Dendritic cell treated with granulocyte-macrophage colony-stimulating factor and Interleukin-4, amounts not matched to agents 40 ng/mL and 50 ng/mL, for 4 days (primary cell): ENCODE data around the gene EPHB3.

Source experiments
- H3K27ac Mint-ChIP-seq: one replicate; pipeline ENCODE4 v1.8.0; 2022; ENCODE audit warnings: mild to moderate bottlenecking, mixed read lengths
- H3K27me3 Mint-ChIP-seq: one replicate; pipeline ENCODE4 v1.8.0; 2022; ENCODE audit warnings: mild to moderate bottlenecking, mixed read lengths
- H3K36me3 Mint-ChIP-seq: one replicate; pipeline ENCODE4 v1.8.0; 2022; ENCODE audit warnings: low read depth, mixed read lengths
- H3K4me1 Mint-ChIP-seq: one replicate; pipeline ENCODE4 v1.8.0; 2022; ENCODE audit warnings: low read depth, mixed read lengths
- H3K4me3 Mint-ChIP-seq: one replicate; pipeline ENCODE4 v1.8.0; 2022; ENCODE audit warnings: mild to moderate bottlenecking, moderate library complexity, mixed read lengths
- H3K9me3 Mint-ChIP-seq: one replicate; pipeline ENCODE4 v1.8.0; 2022; ENCODE audit warnings: mixed read lengths
- intact Hi-C: fragments of 100-400 bp; cut with micrococcal nuclease; formaldehyde crosslinking; loops from one replicate; pipeline ENCODE4 v1.15.0; 2022

The EPHB3 gene

DNA sequence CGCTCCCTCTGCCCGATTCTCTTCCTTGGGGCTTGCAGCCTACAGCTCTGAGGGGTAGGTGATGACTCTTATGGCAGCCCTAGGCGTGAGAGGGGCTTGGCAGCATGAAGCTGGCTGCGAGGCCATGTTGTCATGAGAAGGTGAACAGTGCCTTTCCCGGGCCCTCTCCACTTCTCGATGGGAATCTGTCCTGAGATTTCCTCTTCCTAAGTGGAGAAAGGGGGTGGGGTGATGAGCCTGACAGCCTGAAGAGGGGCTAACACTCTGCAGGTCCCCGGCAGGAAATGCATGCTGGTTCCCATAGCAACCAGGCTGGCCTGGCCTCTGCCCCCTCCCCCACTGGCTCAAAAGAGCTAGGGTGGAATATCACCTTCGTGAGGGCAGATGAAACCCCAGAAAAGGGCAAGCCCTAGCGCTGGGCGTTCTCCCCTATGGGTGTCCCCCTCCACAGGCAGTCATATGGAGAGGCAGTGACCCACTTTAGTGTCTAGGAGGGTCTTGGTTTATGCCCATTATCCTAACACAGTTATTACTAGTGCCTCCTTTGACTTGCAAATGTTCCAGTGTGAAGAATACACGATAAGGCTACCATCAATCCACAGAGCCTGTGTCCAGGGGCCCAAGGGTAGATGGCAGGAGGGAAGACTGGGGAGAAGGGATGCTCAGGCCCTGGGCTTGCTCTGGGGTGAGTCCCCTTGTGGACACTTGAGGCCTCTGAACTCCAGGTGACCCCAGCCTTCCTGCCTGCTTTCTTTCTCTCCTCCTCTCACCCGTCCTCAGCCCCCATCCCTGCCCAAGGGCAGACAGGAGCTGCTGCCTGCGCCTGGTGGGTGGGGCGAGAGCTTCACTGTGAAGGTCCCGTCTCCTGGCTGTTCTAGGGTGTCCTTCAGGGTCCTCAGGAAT lies 13.2 kb downstream of the EPHB3 start:
- peaks cover 18% of the 10 kb centered on the region for H3K36me3 Mint-ChIP-seq

DNA sequence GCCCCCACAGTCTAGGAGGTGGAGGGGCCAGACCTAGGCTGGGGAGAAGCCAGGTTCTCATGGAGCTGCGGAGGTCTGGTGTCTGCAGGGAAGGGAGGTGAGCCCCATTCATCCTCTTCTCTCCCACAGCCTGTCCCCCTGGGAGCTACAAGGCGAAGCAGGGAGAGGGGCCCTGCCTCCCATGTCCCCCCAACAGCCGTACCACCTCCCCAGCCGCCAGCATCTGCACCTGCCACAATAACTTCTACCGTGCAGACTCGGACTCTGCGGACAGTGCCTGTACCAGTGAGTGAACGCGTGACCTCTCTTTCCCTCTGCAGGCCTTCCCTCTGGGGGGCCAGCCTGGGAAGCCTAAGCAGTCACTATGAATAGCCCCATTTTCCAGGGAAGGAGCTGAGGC lies 14.1 kb downstream of the EPHB3 start:
- H3K4me3 Mint-ChIP-seq = no peak overlapping the region
- no peak overlapping the region for H3K27ac Mint-ChIP-seq
- H3K27me3 Mint-ChIP-seq = peaks cover 29% of the 10 kb centered on the region
- no peaks in the 10 kb centered on the region for H3K9me3 Mint-ChIP-seq
- intact Hi-C loops = no loop called here
- H3K36me3 Mint-ChIP-seq = peaks cover 24% of the 10 kb centered on the region
- H3K4me1 Mint-ChIP-seq = peaks cover 31% of the 10 kb centered on the region

More for the DNA sequence above, 13.2 kb downstream of the EPHB3 start:
- peaks cover 36% of the 10 kb centered on the region for H3K27me3 Mint-ChIP-seq
- H3K4me3 Mint-ChIP-seq = no peak overlapping the region
- H3K9me3 Mint-ChIP-seq = no peaks in the 10 kb centered on the region
- H3K27ac Mint-ChIP-seq = no peak overlapping the region
- intact Hi-C loops = no loop called here
- peaks cover 26% of the 10 kb centered on the region for H3K4me1 Mint-ChIP-seq

DNA sequence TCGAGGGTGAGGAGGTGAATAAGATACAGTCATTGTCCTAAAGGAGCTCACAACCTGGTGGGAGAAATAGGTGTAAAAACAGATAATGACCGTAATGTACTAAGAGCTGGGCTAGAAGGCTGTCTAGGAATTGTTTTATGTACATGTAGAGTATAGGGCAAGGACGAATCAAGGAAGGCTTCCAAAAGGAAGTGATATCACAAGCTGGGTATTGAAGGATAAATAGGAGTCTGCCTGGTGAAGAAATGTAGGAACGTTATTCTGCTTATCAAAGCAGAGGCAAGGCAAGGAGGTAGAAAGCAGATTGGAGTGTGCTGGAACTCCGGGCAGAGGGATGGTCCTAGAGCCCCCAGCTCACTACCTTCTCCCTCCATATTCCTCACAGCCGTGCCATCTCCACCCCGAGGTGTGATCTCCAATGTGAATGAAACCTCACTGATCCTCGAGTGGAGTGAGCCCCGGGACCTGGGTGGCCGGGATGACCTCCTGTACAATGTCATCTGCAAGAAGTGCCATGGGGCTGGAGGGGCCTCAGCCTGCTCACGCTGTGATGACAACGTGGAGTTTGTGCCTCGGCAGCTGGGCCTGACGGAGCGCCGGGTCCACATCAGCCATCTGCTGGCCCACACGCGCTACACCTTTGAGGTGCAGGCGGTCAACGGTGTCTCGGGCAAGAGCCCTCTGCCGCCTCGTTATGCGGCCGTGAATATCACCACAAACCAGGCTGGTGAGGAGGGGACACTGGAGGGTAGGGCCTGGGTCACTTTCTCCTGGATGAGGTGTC lies 15.1 kb downstream of the EPHB3 start:
- Mint-ChIP-seq H3K27me3 (peaks cover 26% of the 10 kb centered on the region), H3K4me1 (peaks cover 36% of the 10 kb centered on the region), H3K4me3 (no peak overlapping the region), H3K27ac (no peak overlapping the region), H3K9me3 (no peaks in the 10 kb centered on the region), H3K36me3 (peaks cover 26% of the 10 kb centered on the region)
- intact Hi-C loops = no loop called here

DNA sequence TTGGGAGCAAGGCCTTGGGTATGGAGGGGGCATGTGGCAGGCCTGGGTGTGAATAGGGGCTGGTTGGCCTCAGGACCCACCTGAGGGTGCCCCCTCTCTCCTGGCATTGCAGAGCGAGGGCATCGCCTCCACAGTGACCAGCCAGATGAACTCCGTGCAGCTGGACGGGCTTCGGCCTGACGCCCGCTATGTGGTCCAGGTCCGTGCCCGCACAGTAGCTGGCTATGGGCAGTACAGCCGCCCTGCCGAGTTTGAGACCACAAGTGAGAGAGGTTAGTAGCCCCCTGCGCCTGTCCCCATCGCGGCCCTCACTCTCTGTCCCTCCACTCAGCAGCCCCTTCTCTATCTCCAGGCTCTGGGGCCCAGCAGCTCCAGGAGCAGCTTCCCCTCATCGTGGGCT lies 16.0 kb downstream of the EPHB3 start:
- H3K4me1 Mint-ChIP-seq = peaks cover 44% of the 10 kb centered on the region
- no peak overlapping the region for H3K4me3 Mint-ChIP-seq
- peaks cover 33% of the 10 kb centered on the region for H3K27me3 Mint-ChIP-seq
- peaks cover 33% of the 10 kb centered on the region for H3K36me3 Mint-ChIP-seq
- no peak overlapping the region for H3K27ac Mint-ChIP-seq
- intact Hi-C loops = no loop called here
- no peaks in the 10 kb centered on the region for H3K9me3 Mint-ChIP-seq

DNA sequence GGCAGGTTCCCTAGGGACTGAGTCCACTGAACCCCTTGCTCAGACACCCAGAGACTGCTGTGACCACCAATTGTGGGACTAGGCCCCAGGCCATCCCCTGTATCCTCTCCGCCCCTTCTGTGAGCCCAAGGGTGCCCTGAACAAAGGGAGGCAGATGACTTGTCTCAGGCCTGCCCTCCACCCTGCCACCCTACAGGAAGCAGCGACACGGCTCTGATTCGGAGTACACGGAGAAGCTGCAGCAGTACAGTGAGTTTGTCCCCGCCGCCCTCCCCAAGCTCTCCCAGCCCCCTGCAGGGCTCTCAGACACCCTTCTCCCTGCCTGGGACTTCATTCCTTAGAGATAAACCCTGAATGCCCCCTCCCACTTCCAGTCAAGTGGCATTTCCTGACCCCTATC lies 16.6 kb downstream of the EPHB3 start:
- Mint-ChIP-seq H3K27ac (no peak overlapping the region), H3K9me3 (no peaks in the 10 kb centered on the region), H3K27me3 (peaks cover 40% of the 10 kb centered on the region), H3K36me3 (peaks cover 33% of the 10 kb centered on the region), H3K4me1 (peaks cover 47% of the 10 kb centered on the region), H3K4me3 (no peak overlapping the region)
- intact Hi-C loops = no loop called here

DNA sequence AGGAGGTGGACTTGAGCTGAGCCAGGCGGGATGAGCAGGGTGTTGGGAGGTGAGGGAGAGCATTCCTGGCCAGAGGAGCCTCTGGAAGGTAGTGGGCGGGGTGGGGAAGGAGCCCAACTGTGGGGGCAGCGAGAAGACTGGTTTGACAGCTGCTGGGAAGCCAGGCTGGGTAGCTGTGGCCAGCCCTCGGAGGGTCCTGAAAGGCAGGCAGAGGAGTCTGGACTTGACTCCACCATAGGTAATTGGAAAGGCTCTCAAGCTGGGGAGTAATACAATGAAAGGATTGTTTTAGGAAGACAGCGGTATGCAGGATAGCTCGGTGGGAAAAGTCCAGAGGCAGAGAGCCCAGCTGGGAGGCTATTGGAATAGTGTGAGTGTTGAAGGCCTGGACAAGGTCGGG lies 17.2 kb downstream of the EPHB3 start:
- Mint-ChIP-seq H3K4me3 (no peak overlapping the region), H3K9me3 (no peaks in the 10 kb centered on the region), H3K4me1 (peaks cover 46% of the 10 kb centered on the region), H3K27ac (no peak overlapping the region), H3K27me3 (peaks cover 42% of the 10 kb centered on the region), H3K36me3 (peaks cover 33% of the 10 kb centered on the region)
- intact Hi-C loops = no loop called here

DNA sequence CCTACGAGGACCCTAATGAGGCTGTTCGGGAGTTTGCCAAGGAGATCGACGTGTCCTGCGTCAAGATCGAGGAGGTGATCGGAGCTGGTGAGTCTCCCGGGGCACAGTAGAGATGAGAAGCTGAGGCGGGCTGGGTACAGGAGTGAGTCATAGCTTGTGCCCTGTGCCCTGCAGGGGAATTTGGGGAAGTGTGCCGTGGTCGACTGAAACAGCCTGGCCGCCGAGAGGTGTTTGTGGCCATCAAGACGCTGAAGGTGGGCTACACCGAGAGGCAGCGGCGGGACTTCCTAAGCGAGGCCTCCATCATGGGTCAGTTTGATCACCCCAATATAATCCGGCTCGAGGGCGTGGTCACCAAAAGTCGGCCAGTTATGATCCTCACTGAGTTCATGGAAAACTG lies 17.9 kb downstream of the EPHB3 start:
- no peaks in the 10 kb centered on the region for H3K9me3 Mint-ChIP-seq
- H3K27ac Mint-ChIP-seq = no peak overlapping the region
- H3K4me3 Mint-ChIP-seq = no peak overlapping the region
- H3K4me1 Mint-ChIP-seq = peaks cover 52% of the 10 kb centered on the region
- peaks cover 33% of the 10 kb centered on the region for H3K36me3 Mint-ChIP-seq
- H3K27me3 Mint-ChIP-seq = peaks cover 49% of the 10 kb centered on the region
- intact Hi-C loops = no loop called here

DNA sequence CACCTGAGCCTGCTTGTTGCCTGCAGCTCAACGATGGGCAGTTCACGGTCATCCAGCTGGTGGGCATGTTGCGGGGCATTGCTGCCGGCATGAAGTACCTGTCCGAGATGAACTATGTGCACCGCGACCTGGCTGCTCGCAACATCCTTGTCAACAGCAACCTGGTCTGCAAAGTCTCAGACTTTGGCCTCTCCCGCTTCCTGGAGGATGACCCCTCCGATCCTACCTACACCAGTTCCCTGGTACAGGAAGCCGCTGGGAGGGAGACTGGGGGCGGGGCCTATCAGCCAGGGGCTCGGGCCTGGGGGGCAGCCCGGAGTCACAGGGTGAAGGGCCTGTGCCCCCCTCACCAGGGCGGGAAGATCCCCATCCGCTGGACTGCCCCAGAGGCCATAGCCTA lies 18.8 kb downstream of the EPHB3 start:
- Mint-ChIP-seq H3K36me3 (peaks cover 33% of the 10 kb centered on the region), H3K4me3 (no peak overlapping the region), H3K9me3 (no peaks in the 10 kb centered on the region), H3K4me1 (peaks cover 56% of the 10 kb centered on the region), H3K27ac (no peak overlapping the region), H3K27me3 (peaks cover 53% of the 10 kb centered on the region)
- intact Hi-C loops = no loop called here

DNA sequence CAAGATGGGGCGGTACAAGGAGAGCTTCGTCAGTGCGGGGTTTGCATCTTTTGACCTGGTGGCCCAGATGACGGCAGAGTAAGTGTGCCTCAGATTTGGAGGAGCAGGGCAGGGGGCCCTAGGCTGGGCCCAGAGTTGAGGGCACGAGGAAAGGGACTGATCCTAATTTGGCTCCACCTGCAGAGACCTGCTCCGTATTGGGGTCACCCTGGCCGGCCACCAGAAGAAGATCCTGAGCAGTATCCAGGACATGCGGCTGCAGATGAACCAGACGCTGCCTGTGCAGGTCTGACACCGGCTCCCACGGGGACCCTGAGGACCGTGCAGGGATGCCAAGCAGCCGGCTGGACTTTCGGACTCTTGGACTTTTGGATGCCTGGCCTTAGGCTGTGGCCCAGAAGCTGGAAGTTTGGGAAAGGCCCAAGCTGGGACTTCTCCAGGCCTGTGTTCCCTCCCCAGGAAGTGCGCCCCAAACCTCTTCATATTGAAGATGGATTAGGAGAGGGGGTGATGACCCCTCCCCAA lies 19.8 kb downstream of the EPHB3 start:
- no peak overlapping the region for H3K27ac Mint-ChIP-seq
- H3K36me3 Mint-ChIP-seq = peaks cover 30% of the 10 kb centered on the region
- H3K4me3 Mint-ChIP-seq = no peak overlapping the region
- H3K4me1 Mint-ChIP-seq = peaks cover 56% of the 10 kb centered on the region
- H3K9me3 Mint-ChIP-seq = no peaks in the 10 kb centered on the region
- peaks cover 49% of the 10 kb centered on the region for H3K27me3 Mint-ChIP-seq
- intact Hi-C loops = no loop called here

DNA sequence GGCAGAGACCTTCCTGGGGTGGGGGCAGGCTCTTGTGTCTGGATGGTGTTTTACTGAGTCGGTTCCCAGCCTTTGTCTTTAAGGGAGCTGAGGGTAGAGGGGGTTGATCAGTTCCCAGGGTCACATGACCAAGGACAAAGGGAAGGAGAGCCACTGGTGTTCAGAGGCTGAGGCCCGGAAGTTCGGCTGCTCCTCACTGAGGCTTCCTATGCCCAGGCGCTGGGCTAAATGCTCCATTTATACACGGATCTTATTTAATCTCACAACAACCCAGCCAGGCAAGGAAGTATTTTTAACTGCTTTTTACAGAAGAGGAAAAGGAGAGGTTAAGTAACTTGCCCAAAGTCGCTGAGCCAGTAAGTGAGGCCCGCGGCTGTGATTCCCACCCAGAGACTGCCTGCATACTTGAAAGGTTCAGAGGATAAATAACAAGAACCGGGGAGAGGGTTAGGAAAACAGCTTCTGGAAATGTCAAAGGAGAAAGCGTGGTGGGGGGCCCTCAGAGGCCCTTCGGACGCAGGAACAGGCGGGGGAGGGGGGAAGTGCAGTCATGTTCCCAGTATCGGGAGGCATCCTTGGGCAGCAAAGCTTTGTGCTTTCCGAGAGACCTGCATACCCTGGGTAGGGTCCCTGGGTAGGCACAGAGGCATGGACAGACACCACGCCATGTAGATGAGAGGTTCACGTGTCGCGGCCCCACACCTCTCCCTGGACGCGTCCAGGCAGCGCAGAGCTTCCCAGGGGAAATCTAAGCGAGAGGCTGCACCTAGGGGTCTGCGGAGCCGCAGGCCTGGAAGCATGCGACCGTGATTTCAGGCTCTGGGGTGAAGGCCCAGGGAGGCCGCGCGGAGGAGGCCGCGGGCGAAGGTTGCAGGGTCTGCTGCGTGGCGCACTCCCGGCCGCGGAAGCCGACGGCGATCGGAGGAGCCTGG lies 21.3 kb downstream of the EPHB3 start:
- Mint-ChIP-seq H3K36me3 (peaks cover 21% of the 10 kb centered on the region), H3K4me1 (peaks cover 64% of the 10 kb centered on the region), H3K9me3 (no peaks in the 10 kb centered on the region), H3K27me3 (peaks cover 51% of the 10 kb centered on the region), H3K4me3 (peak overlapping the region; percentile 55), H3K27ac (no peak overlapping the region)
- intact Hi-C loops = no loop called here

DNA sequence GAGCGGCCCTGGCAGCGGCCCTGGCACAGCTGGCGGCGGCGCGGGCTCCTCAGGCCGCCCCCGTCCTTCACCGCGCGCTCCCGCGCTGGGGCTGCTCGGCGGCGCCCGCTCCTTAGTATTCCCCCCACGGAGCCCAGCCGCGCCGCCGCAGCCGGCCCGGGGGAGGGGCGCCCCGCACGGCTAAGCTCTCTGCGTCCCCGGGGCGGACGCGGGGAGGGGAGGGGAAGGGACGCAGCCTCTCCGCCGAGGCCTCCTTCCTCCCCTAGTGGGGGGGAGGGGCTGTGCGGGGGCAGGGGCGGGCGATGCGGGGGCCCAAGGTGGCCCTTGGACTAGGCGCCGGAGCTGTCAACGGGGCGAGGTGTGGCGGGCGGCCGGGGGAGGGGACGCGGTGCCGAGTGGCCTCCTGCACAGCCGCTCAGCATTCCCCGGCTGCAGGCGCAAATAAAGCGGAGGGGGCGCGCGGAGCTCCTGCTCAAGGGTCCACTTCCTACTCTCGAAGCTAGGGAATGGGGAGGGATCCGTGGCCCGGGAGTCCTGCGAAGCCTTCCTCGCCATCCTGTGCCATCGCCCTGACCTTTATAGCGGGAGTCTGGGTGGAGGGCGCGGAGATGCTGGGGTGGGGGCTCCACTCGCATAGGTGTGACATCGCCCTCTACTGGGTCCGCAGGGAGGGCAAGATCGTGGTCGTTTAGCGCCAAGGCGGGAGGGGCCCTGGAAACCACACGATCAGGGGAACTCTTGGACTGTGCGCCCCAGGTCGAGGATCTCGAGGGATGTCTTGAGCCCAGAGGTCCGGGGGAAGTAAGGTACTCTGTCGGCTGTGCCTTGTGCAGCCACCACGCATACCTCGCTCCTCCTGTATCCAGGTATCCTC lies 22.2 kb downstream of the EPHB3 start:
- H3K4me1 Mint-ChIP-seq = peaks cover 55% of the 10 kb centered on the region
- H3K27me3 Mint-ChIP-seq = peaks cover 43% of the 10 kb centered on the region
- intact Hi-C loops = no loop called here
- no peak overlapping the region for H3K27ac Mint-ChIP-seq
- H3K9me3 Mint-ChIP-seq = no peaks in the 10 kb centered on the region
- peaks cover 15% of the 10 kb centered on the region for H3K36me3 Mint-ChIP-seq
- peak overlapping the region; percentile 48 for H3K4me3 Mint-ChIP-seq

DNA sequence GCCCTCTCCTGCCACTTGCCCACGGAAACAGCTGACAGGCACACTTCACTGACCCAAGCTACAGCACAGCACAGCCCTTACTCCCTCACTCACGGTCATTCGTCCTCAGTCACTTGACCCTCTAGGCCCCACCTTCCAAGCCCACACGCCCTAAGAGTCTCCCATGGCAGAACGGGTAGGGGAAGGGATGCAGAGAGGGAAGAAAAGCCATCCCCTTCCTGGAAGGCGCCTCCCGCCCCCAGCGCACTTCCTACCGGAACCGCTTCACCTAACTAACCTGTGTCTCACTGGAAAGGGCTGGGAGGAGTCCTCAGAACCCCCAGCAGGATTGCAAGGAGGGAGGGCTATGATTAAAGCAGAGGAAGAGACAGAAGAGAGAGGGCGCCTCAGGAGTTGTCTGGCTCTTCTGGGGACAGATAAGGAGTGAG lies 22.9 kb downstream of the EPHB3 start:
- Mint-ChIP-seq H3K36me3 (peaks cover 15% of the 10 kb centered on the region), H3K27ac (no peak overlapping the region), H3K4me1 (peaks cover 49% of the 10 kb centered on the region), H3K9me3 (no peaks in the 10 kb centered on the region), H3K27me3 (peaks cover 37% of the 10 kb centered on the region), H3K4me3 (no peak overlapping the region)
- intact Hi-C loops = no loop called here

DNA sequence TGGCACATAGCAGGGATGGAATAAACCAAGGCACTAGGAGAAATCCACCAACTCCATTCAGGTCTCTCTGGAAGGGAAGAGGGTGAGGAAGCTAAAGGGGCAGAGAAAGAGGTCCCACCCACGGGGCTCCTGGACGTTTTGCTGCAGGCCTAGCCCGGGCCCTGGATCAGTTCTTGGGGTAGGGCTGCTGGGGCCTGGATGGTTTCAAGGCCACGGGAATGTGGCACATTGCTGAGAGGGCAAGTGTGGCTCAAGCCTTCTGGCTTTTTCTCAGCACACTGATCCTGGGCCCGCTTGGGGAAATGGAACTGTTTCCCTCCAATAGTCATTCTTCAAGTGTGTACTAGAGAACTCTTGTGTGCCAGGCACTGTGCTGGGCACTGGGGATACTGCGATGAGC lies 24.0 kb downstream of the EPHB3 start:
- Mint-ChIP-seq H3K27me3 (peaks cover 35% of the 10 kb centered on the region), H3K36me3 (peaks cover 9% of the 10 kb centered on the region), H3K4me1 (peaks cover 41% of the 10 kb centered on the region), H3K4me3 (no peak overlapping the region), H3K27ac (no peak overlapping the region), H3K9me3 (no peaks in the 10 kb centered on the region)
- intact Hi-C loops = no loop called here
